ENCODE results near the gene SEL1L. TPM values are rescaled to one million over a fixed set of nuclear protein-coding genes. Genes with fewer than 3 reads are reported as not detected.

The SEL1L gene
- total RNA-seq, 1 experiment from 2014 or later, result 43.5 TPM

Other genes starting within 250 kb of the SEL1L start
- 0.08 TPM in 1 of 2 replicates, not detected in the other for gene STON2, start 133.5 kb downstream of the SEL1L start, total RNA-seq (2014; rRNA removed; shearing (Covaris generic))